Central memory CD4-positive, alpha-beta T cell (primary cell): ENCODE results near the gene PDZK1IP1.
A peak's percentile ranks its signal among the peaks of the same experiment; 100 is the strongest.

ENCODE experiments used
- DNase-seq: peaks from one replicate; pipeline ENCODE4 v3.0.0; 2022
- total RNA-seq, 3 experiments: gene quantifications; one replicate each; lab custom pipeline; 2026; lab: John Stamatoyannopoulos, UW

Gene PDZK1IP1, protein sequence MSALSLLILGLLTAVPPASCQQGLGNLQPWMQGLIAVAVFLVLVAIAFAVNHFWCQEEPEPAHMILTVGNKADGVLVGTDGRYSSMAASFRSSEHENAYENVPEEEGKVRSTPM
- total RNA-seq, result 0 reads per million in 3 experiments

DNA sequence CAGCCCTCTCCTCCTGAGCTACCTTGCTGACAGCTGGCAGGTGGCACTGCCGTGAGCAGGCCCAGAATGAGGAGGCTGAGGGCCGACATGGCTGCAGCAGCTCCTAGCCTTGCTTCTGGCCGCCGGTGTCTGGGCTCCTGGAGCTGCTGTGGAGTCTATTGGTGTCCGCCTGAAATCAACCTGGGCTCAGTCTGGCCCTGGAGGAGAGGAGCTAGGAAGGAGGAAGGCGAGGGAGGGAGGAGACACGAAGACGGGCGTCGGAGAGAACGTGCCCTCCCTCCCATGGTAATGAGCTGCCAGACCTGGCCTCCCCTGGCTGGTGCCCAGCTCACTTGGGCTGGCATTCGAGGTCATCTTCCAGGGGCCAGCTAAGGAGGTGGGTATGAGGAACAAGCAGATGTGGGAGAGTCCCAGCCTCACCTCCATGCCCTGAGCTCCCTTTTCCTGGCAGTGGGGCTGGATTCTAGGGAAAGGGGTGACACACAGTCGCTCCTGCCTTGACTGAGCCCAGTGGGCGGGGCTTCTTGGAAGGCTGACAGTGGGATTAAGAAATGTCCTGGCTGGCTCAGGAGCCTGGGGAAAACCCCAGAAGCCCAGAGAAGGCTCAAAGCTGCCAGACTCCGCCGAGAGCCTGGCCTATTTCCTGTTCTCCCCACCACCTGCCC, at the start of gene PDZK1IP1:
PDZK1IP1 (minus strand) TSS at position 193 of the 665 bp plus-strand sequence; CDS start at position 89, 104 bp downstream.
- no peak for DNase-seq

DNA sequence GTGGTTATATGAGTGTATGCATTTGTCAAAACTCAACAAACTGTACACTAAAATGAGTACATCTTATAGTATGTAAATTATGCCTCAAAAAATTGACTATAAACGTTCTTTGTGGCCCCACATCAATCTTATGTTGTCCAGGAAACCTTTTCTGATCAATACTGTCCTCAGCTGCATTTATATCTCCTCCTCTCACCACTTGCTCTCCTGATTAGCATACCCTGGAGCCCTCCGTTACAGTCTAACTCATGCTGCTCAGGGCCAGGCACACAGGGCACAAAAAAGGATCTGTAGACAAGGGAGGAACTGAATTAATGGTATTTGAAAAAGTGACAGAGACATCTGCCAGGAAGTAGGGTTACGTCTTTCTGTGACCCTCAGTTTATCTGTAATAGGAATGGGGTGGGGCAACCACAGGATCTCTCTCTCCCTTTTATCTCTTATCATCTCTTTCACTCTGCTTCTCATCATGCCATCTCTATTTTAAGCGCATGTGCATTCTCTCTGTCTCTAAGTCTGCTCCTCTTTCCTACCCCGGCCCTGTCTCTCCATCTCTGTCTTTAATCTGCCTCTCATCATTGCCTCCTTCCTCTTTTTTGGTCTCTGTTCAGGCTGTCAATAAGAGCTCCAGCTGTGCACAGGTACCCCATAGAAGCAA, 49.2 kb upstream of the PDZK1IP1 start:
- DNase-seq, result no peak

DNA sequence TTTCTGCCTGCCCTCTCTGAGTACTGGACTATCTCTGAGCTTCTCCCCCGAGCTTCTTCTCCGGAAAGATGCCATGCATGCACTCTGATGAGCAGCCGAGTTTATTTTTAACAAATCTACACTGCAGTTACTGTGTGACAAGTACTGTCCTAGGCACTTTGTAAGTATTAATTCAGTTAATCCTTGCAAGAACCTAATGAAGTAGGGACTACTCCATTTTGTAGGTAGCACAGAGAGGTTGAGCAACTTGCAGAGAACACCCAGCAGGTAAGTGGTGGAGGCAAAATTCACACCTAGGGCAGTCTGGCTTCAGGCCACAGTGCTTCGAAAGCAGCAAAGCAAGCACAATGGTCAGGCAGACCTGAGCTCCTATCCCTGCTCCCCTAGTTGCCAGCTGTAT, 46.0 kb upstream of the PDZK1IP1 start:
- no peak for DNase-seq

DNA sequence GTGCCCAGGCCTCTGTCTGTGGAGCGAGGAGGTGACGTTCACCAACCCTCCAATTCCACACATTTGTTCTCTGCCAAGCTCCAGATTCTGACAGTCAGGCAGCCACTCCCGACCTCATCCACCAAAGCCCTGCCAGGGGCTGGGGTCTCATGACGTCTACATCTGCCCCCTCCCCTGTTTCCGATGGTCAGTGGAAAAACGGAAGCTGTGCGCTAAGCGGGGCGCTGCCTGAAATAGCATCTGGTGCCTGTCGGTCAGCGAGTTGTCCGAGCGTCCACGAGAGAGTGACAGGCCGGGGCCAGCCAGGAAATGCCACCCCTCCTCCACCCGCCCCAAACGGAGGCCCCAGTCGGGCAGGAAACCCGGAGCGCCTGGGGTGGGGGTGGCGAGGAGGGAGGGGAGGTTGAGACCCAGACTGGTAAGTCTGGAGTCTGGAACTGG, 45.4 kb upstream of the PDZK1IP1 start:
- DNase-seq, result no peak

DNA sequence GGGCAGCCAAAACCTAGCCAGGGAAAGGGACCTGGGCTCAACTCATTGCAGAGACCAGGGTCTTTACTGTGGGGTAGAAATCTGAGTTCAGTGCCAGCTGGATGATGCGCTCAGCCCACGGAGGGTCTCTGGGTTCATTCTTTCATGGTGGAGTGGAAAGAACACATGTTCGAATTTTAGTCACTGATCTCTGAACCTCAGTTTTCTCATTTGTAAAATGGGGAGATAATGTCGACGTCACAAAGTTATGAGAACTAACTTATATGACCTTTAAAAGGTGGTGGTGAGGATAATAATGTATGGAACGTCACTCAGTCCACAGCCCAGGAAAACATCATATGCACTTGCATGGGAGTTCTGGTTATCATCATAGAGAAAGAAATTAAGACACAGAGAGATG, 43.4 kb upstream of the PDZK1IP1 start:
- DNase-seq, result no peak

DNA sequence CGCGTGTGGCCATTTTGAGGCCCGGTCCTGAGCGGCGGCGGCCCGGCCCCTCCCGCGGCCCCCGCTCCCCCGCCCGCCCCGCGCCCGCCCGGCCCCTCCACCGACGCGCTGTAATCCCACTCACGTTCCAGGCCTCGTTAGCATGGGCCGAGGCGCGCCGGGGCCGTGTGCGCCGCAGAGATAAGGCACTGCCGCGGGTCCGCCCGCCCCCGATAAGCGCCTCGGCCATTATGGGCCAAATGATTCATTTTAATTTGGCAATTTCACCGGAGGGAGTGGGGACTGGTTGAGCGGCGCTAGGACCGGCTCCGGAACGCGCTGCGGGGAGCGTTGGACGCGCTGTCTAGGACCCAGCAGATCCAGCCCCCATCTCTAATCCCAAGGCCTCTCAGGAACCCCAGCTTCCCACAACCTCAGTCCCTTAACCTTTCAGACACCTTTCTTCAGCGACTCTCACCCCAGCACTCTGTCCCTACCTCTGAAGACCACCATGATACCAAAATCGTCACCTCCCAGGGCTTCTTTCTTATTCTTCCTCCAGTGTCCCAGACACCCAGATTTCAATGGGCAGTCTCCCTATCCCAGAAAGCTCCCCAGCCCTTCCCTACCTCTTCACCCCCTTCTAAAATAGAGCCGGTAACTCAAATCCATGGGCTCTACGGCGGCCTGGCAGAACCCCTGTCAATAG, 42.5 kb upstream of the PDZK1IP1 start, which contains the start of gene TAL1:
TAL1 (minus strand) TSS at position 39 of the 688 bp plus-strand sequence. CDS start 6,337 bp downstream, outside the sequence.
- no peak for DNase-seq

DNA sequence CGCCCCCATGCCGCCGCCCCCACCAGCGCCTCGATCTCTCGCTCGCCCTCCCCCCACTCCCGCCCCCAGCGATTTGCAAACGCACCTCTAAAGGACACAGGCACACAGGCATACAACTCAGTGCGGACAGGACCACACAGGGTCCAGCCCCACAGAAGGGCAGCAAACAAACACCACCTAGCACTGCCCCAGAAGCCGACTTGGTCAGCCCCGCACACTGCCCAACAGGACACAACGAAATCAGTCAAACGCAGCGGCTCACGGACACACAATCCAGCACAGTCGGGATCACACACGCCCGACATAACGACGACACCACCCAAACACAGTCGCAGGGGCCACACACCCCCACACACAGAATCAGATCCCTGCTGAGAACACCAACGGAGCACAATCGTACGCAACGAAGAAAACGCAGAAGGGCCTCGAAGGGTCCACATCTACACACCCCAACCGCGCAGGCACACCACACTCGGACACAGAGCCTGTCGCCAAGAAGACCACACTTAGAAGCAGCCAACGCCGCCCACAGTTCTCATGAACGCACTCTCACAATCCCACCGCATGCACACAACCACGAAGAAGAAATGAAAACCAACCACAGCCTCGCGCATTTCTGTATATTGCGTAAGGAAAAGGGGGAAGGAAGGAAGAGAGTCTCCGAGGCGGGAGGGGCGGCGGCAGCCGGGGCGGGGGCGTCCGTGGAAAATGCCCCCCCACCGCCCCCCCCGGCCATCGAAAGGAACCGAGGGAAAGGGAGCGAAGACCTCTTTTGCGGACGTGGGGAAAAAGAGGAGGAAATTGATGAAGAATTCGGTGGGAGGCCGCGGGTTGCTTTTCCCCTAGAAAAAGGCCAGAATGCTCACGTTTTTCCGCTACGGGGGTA, 41.7 kb upstream of the PDZK1IP1 start:
- peak; percentile 6 for DNase-seq

DNA sequence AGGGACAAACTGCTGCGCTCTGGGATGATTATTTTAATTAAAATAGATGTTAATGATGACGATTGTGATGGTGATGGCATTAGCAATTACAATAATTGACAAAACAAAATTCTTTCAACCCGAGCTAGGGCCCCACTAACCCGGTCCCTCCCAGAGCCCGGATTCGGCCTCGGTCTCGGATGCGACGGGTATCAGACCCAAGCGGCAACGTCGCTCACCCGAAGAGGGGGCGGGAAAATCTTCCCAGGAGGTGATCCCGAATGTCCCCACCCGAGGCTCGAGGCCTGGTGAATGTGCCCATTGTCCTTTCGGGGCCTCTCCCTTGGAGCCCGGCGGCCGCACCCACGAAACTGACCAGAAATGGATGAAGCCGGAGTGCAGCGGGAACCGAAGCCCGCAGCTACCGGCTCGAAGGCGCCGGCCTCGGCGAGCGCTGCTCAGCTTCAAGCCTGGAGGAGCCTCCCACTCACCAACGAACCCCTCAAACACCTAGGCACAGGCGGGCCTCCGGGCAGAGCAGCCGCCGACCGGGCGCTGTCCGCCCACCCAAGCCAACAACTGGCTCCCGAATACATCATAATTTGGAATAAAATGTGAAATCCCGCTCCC, 41.0 kb upstream of the PDZK1IP1 start:
- DNase-seq, result no peak

DNA sequence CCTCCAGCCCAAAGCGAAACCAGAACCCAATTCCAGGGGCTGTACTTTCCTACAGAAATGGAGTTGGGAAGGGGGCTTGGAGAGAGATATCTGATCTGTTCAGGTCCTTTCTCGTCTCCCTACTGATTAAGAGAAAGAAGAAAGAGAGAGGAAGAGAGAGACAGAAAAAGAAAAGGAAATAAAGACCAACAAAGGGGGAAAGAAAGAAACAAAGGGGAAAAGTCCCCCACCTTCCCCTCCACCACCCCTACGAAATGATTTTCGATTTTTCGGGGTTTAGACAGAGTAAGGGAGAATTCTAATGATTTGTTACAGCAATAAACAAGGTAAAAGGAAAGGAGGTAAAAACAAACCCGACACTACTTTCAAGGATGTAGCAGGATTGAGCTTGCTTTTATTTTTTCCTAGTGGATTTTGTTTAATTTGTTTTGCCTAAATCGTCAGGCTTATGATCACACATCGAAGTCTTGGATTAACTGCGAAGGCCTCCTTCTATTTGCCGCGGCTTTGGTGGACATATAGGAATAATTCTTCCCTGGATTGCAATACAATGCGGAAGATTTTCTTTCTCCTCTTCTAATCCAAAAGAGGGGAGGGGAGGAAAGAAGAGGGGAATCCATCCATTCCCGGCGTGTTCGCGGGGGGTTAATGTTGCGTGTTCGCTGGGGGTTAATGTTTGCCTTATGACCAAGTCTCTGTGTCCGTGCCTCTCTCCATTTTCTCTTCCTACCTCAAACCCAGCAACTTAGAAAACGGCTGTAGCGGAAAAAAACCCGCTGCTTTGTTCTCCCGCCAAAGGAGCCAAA, 40.3 kb upstream of the PDZK1IP1 start:
- no peak for DNase-seq

DNA sequence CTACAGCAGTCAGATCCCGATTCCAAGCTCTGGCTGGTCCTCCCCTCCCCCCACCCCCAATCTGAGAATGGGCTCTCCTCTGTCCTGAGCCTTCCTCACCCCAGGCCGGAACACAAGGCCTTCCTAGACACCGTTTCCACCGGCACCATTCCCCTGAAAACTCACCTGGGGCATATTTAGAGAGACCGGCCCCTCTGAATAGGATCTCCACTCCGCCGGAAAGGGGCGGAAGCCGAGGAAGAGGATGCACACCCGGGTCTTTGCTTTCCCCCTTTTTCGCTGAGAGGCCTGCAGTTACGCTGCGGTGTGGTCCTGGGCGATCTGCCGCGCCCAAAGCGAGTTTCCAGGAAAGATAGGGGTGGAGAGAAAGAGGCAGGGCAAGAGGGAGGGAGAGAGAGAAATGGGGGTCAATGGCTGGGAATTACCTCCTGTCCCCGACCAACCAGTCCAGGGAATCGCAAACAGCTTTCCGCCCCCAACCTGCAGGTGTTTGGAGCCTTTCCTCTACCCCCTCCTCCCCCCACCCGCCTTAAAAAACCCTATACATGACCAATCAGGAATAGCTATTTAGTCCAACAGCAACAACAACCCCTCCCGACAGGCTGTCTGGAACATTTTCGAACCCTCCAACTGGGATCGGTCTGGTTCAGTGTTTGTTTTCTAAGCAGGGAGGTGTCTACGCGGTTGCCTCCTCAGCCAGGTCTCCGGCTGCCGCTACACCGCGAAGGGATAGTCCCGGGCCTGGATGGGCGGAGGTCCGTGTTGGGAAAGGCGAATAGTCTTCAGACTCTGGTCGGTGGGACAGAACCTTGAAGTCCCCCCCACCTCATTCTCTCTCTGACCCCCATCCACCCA, 39.4 kb upstream of the PDZK1IP1 start:
- DNase-seq, result no peak

DNA sequence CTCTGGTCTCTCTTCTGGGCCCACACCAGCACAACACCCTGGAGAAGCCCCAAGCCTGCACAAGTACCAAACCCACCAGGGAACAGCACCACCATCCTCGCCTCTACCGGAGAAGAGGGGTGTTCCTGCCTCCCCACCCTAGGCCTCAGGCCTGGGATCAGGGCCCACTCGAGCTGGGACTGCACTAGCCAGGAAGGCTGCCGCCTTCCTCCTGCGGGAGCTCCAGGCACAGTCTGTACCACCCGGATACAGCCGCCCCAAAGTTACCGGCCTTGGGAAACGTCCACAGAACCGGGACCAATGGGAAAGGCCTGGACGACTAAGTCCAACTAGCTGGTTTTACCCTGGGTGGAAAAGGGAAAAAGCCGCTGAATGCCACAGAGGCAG, 38.8 kb upstream of the PDZK1IP1 start:
- DNase-seq, result no peak

DNA sequence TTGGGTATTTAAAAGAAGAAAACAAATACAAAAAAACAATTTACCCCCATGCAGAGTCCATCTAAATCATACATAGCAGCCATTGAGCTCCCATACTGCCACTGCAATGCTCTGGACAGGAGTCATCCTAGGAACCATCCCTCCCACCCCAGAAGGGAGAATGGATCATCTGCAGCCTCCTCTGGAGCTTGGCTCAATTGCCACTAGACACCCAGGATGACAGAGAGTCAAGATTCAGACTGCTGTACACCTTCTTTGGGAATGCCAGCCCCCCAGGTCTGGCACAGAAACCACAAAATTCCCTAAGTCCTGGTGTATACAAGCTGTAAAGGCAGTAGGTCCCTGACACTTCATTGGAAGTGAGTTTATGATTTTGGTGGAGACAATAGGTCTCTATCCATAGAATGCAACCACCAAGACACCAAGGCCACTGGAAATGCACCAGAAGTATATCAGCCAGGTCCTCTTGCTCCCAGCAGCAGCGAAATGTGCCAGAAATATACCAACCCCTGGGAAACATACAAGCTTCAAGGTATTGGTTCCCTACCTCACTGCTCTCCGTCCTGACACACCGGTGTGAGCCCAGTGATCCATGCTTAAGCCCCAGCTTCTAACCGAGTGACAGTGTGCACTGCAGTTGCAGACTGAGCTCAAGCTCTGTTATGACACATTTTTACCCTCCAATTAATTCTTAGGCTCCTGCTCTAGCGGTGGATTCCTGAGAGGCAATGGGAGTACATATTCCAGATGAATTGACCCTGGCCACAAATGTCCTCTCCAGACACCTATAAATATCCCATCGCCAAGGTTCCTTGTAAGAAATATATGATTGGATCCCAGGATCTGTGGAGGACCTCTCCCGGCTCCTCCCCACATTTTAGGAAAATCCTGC, 37.8 kb upstream of the PDZK1IP1 start:
- DNase-seq, result no peak

DNA sequence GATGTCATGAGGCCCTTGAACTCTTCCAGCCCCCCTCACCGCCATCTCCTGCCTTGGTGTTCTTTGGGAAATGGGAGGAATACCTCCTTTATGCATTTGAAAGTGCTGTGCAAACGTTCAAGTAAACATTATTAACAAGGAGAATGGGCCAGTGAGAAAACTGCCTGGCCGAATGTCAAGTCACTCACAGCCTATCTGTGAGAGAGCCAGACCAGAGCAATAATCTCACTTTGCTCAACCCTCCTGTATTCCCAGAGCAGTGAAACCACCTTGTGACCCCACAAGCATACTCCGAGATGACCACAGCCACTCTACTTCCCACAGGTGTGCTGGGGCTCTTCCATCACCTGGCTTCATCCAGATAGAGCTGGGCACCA, 37.0 kb upstream of the PDZK1IP1 start:
- DNase-seq, result no peak

DNA sequence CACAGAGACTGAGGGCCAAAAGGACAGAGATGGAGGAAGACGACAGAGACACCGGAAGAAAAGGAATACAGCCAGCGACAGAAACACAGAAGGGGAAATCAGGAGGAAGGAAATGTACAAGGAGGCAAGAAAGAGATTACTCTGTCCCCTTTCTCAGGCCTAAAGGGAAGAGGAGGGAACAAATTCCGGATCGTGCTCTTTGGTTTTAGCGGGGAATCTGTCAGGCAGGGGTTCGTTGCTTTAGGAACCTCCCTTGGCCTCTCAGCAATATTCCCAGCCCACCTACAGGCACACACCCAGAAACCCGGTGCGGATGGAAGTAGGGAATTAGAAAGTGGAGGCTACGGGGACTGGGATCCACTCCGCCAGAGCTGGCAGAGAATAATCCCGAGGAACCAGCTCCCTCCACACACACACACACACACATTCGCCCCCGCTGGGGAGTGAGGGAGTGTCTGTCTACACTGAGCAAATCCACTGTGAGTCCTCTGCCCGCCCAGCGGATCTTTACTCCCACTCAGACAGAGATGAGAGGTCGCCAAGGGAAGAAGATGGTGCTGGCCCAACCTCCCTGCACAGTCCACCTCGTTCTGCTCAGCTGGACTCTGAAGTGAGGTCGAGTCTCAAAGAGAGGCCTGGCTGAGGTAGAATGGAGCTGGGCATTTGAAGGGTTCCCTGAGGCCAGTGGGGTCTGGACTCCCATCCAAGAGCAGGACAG, 36.4 kb upstream of the PDZK1IP1 start:
- DNase-seq, result no peak

DNA sequence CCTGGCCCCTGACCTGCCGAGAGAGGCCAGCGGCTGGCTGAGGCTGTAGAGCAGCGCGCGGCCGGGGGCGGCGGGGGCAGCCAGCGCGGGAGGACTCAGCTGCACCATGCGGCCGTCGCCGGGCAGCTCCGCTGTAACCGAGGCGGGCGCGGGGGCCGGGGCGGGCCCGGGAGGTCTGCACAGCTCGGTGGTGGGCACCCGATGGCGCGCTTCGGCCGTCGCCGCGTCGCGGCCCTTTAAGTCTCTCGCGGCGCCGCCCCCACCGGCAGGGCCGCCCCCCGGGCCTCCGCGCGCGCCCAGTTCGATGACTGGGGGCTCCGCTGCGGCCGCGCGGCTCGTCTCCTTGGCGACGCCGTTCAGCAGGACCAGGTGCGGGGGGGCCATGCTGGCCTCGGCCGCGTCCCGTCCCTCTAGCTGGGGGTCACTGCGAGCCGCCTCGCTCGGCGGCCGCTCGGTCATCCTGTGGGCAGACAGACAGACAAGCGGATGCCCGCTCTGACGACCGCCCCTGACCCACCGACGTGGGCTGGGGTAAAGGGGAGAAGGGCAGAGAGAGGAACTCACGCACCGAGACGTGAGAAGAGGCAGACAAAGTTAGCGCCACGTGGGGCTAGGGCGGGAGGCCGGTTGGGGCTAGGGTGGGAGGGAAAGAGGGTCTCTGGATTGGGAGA, 35.7 kb upstream of the PDZK1IP1 start:
- DNase-seq, result no peak

DNA sequence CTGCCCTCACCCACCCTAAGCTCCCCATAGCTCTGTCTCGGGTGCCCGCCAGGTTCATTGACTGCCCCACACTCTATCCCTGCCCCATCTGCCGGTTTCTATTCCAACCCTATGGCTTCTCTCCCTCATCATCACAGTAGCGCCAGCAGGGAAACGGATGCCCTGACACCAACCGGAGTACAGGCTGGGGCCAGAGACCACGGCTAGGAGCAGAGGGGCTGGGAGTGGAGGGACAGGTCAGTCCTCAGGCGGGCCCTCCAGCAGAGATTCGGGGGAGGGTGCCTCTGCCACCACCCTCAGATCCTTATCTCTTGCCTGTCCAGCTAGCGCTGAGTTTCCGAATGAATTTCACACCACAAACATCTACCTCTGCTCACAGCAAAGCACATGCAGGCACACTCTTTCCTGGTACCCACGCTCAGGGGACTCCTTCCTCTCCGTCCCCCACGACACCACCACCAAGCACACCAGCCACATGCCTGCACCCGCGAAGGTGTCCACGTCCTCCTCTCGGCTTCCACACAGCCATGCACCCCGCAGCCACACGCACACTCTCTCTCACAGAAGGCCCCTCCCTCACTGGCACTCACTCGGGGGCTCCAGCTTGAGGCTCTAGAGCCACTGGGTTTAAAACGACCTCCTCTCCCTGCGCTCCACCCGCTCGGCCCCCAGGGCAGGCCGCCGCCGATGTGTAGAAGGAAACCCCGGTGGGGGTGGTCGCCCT, 35.0 kb upstream of the PDZK1IP1 start:
- no peak for DNase-seq
